GM12878 (cell line): ENCODE results near the gene PPM1G. TPM values are rescaled to one million over a fixed set of nuclear protein-coding genes. Genes with fewer than 3 reads are reported as not detected.

Experiments used
- ATAC-seq: fragments of 200-7000 bp; cut with Tn5 transposase; 3 replicates; pipeline ENCODE4 v1.9.1; 2020; ENCODE audit warnings: mild to moderate bottlenecking, moderate library complexity
- BruUV-seq: library from RNA; stranded (reverse); fragments of 400-500 nt; replicated peaks from 2 replicates; lab custom pipeline; 2021; lab: Mats Ljungman, UMichigan
- CTCF ChIA-PET: fragments of 300-600 bp; sonication (Branson Sonifier 250); formaldehyde crosslinking; extraction: SDS; loops from one replicate; lab custom pipeline; 2021; ENCODE audit warnings: inconsistent platforms; lab: Yijun Ruan, JAX
- POLR2A ChIA-PET: fragments of 350-600 bp; formaldehyde crosslinking; extraction: SDS; loops from one replicate; lab custom pipeline; 2021; ENCODE audit warnings: inconsistent platforms; lab: Charles Lee
- RAD21 ChIA-PET: fragments of 300-600 bp; sonication (Branson Sonifier 250); formaldehyde crosslinking; loops from one replicate; lab custom pipeline; 2023; ENCODE audit warnings: antibody characterized with exemption; ENCODE audit not compliant: unreplicated experiment; lab: Charles Lee
- SMC1A ChIA-PET: fragments of 300-600 bp; sonication (Branson Sonifier 250); formaldehyde crosslinking; loops from one replicate; lab custom pipeline; 2023; ENCODE audit not compliant: unreplicated experiment, uncharacterized antibody; lab: Charles Lee
- DNase-seq: peaks from one replicate; pipeline ENCODE4 v3.0.0-alpha.2; 2011; ENCODE audit warnings: low read depth, low spot score
- FAIRE-seq: peaks from 3 replicates; lab custom pipeline; 2011; peaks lifted over from hg19 to GRCh38; lab: Jason Lieb, UNC
- H2AFZ ChIP-seq: 2 replicates; pipeline ENCODE4 v1.6.0; 2011; ENCODE audit warnings: low read depth, low read length, control low read depth; ENCODE audit not compliant: control insufficient read depth
- H3K27ac ChIP-seq: 2 replicates; pipeline ENCODE4 v1.5.1; 2011; ENCODE audit warnings: control low read depth; ENCODE audit not compliant: control insufficient read depth, insufficient read depth
- H3K27me3 ChIP-seq, 2 experiments: replicated peaks in 1 of 2; 2 replicates each; pipeline versions ENCODE4 v1.6.0 to v1.6.1; 2011; ENCODE audit warnings: low read length in 1 of 2; ENCODE audit not compliant: control insufficient read depth in 2 of 2, insufficient read depth in 2 of 2
- H3K36me3 ChIP-seq, 2 experiments: 2 replicates each; pipeline ENCODE4 v1.5.1; 2011; ENCODE audit warnings: low read length in 1 of 2; ENCODE audit not compliant: control insufficient read depth in 2 of 2, insufficient read depth in 2 of 2
- H3K4me1 ChIP-seq: 2 replicates; pipeline ENCODE4 v1.6.1; 2011; ENCODE audit warnings: mild to moderate bottlenecking, low read length, moderate library complexity, mixed read lengths; ENCODE audit not compliant: control insufficient read depth, insufficient read depth
- H3K4me2 ChIP-seq: 2 replicates; pipeline ENCODE4 v1.6.0; 2011; ENCODE audit warnings: control low read depth; ENCODE audit not compliant: control insufficient read depth, insufficient read depth
- H3K4me3 ChIP-seq: fragments of 200-600 bp; sonication (generic); 2 replicates; pipeline ENCODE4 v1.5.1; 2016
- H3K79me2 ChIP-seq: 2 replicates; pipeline ENCODE4 v1.6.0; 2011; ENCODE audit warnings: low read length; ENCODE audit not compliant: control insufficient read depth, insufficient read depth
- H3K9ac ChIP-seq: 2 replicates; pipeline ENCODE4 v1.8.0; 2011; ENCODE audit warnings: low read length, control low read depth, mixed read lengths; ENCODE audit not compliant: control insufficient read depth, insufficient read depth
- H3K9me3 ChIP-seq: replicated peaks from 3 replicates; pipeline ENCODE4 v1.5.1; 2011; ENCODE audit warnings: mild to moderate bottlenecking, low read length; ENCODE audit not compliant: control insufficient read depth, insufficient read depth
- H4K20me1 ChIP-seq: 2 replicates; pipeline ENCODE4 v1.6.0; 2011; ENCODE audit not compliant: control insufficient read depth, insufficient read depth
- BCL11A ChIP-seq: IDR thresholded peaks from 2 replicates; pipeline ENCODE4 v1.6.1; 2011; ENCODE audit warnings: low read depth, low read length
- CBX3 ChIP-seq: fragments of 200-600 bp; sonication (generic); IDR thresholded peaks from 2 replicates; pipeline ENCODE4 v1.6.1; 2016; ENCODE audit warnings: low read depth, borderline replicate concordance
- CBX5 ChIP-seq: sonication (generic); IDR thresholded peaks from 2 replicates; pipeline ENCODE4 v1.6.1; 2016; ENCODE audit warnings: low read depth, moderate library complexity, mild to moderate bottlenecking, inconsistent platforms
- GATAD2B ChIP-seq: fragments of 450-650 bp; conservative IDR thresholded peaks from 2 replicates; pipeline ENCODE4 v1.6.1; 2017; ENCODE audit warnings: low read depth, mild to moderate bottlenecking, moderate library complexity
- IKZF2 ChIP-seq, 2 experiments: fragments of 450-650 bp; IDR thresholded peaks; 2 replicates each; pipeline ENCODE4 v1.6.1; 2017; ENCODE audit warnings: mild to moderate bottlenecking in 2 of 2, moderate library complexity in 2 of 2
- MEF2A ChIP-seq: IDR thresholded peaks from 2 replicates; pipeline ENCODE4 v1.6.1; 2011; ENCODE audit warnings: low read depth, mild to moderate bottlenecking, low read length, moderate library complexity; ENCODE audit not compliant: insufficient read depth
- POU2F2 ChIP-seq: IDR thresholded peaks from 3 replicates; pipeline ENCODE4 v1.6.1; 2011; ENCODE audit warnings: low read depth, mild to moderate bottlenecking, low read length, borderline replicate concordance
- SMC3 ChIP-seq: IDR thresholded peaks from 2 replicates; pipeline ENCODE4 v1.6.1; 2011; ENCODE audit warnings: low read length, improper control_type of control experiment, borderline replicate concordance
- WGBS: methylation state at CpG from one replicate; pipeline ENCODE4 v1.1.6; 2016; ENCODE audit warnings: low lambda C conversion rate; ENCODE audit not compliant: insufficient replicate concordance, insufficient coverage; ENCODE audit errors: missing lambda C conversion rate; 5-methylcytosine and 5-hydroxymethylcytosine counted together
- in situ Hi-C: fragments of 300-500 bp; cut with MboI; formaldehyde crosslinking; loops from 9 replicates; pipeline ENCODE4 v1.14.3; 2018; ENCODE audit warnings: mixed read lengths
- intact Hi-C: fragments of 100-400 bp; cut with micrococcal nuclease; formaldehyde crosslinking; loops from one replicate; pipeline ENCODE4 v1.14.2; 2022; ENCODE audit not compliant: unreplicated experiment
- polyA plus RNA-seq, 11 experiments: library from polyadenylated mRNA; depleted of rRNA in 4 of 11; unstranded in 6 of 11; stranded (reverse) in 5 of 11; fragments of >200 nt; fragmentation: Nextera tagmentation in 4 of 11; fragmentation: Illumina TruSeq in 1 of 11; extraction: Ambion mirVana in 4 of 11; extraction: Trizol in 1 of 11; gene quantifications; 1 replicate in 1 of 11; 2 replicates in 10 of 11; pipeline versions ENCODE4 v1.2.1 to v1.2.3, GENCODE V29; 2011 to 2016; ENCODE audit warnings: inconsistent platforms in 2 of 11, missing spikeins in 2 of 11, low read depth in 1 of 11
- total RNA-seq, 4 experiments: library from RNA; depleted of rRNA in 3 of 4; stranded (reverse); fragments of >200 nt in 3 of 4; fragmentation: Illumina TruSeq in 1 of 4; extraction: Trizol in 1 of 4; gene quantifications; 2 replicates each; pipeline versions ENCODE4 v1.2.1 to v1.2.3, GENCODE V29; 2013 to 2021
- TF ChIP-seq, protein P1 (sequence below): fragments of 150-350 bp; IDR thresholded peaks from 2 replicates; pipeline ENCODE4 v1.6.1; 2016; ENCODE audit warnings: low read depth, low read length
- TF ChIP-seq, protein P2 (sequence below): IDR thresholded peaks from 2 replicates; pipeline ENCODE4 v1.6.1; 2012; ENCODE audit warnings: low read length, inconsistent platforms

Gene PPM1G
- total and polyA plus RNA-seq, 10 of the 15 experiments (the other 5 are each of a cell fraction or from before 2014, with no cell fraction given), result 68.8 to 171 (median 121) TPM

DNA sequence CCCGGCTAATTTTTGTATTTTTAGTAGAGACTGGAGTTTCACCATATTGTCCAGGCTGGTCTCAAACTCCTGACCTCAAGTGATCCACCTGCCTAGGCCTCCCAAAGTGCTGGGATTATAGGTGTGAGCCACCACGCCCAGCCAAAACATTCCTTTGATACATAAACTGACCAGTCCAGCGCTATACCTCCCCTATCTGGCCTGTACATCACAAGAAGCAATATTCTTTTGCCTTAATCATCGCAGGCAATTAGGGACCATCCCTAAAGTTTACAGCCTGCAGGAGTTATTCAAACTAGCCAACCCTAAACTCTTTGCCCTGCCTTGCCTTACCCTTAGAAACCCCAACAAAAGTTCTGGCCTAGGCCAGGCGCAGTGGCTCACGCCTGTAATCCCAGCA, 6.8 kb upstream of the PPM1G start:
- ChIA-PET SMC1A (no interaction called here), CTCF (interaction anchor here (0.7 kb wide), 1 partner anchor 9 kb away, joined by 3 read pairs; no protein-coding TSS in a partner anchor), POLR2A (no interaction called here), RAD21 (no interaction called here)
- WGBS, result 63% methylated on average over 6 of the region's 6 CpGs
- Histone ChIP-seq H3K4me3 (no peak overlapping the region), H3K27ac (no peak overlapping the region), H3K36me3 (no peaks in the 10 kb centered on the region), H3K79me2 (no peaks in the 10 kb centered on the region), H2AFZ (no peak overlapping the region), H3K9me3 (no peaks in the 10 kb centered on the region), H4K20me1 (no peaks in the 10 kb centered on the region), H3K9ac (no peak overlapping the region), H3K4me1 (no peaks in the 10 kb centered on the region), H3K27me3 (no peaks in the 10 kb centered on the region), H3K4me2 (no peak overlapping the region)
- FAIRE-seq, result no peak
- BruUV-seq, result no TSS peak
- intact Hi-C loops (no loop called here), in situ Hi-C loops (no loop called here)
- DNase-seq, result no peak
- TF ChIP-seq SMC3 (no peak), BCL11A (no peak), CBX3 (no peak), IKZF2 (IDR thresholded peaks at IDR 0.05) (no peak), POU2F2 (no peak), CBX5 (no peak), GATAD2B (no peak), MEF2A (no peak)
- TF ChIP-seq, protein P1, sequence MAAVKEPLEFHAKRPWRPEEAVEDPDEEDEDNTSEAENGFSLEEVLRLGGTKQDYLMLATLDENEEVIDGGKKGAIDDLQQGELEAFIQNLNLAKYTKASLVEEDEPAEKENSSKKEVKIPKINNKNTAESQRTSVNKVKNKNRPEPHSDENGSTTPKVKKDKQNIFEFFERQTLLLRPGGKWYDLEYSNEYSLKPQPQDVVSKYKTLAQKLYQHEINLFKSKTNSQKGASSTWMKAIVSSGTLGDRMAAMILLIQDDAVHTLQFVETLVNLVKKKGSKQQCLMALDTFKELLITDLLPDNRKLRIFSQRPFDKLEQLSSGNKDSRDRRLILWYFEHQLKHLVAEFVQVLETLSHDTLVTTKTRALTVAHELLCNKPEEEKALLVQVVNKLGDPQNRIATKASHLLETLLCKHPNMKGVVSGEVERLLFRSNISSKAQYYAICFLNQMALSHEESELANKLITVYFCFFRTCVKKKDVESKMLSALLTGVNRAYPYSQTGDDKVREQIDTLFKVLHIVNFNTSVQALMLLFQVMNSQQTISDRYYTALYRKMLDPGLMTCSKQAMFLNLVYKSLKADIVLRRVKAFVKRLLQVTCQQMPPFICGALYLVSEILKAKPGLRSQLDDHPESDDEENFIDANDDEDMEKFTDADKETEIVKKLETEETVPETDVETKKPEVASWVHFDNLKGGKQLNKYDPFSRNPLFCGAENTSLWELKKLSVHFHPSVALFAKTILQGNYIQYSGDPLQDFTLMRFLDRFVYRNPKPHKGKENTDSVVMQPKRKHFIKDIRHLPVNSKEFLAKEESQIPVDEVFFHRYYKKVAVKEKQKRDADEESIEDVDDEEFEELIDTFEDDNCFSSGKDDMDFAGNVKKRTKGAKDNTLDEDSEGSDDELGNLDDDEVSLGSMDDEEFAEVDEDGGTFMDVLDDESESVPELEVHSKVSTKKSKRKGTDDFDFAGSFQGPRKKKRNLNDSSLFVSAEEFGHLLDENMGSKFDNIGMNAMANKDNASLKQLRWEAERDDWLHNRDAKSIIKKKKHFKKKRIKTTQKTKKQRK, result no peak
- TF ChIP-seq, protein P2, sequence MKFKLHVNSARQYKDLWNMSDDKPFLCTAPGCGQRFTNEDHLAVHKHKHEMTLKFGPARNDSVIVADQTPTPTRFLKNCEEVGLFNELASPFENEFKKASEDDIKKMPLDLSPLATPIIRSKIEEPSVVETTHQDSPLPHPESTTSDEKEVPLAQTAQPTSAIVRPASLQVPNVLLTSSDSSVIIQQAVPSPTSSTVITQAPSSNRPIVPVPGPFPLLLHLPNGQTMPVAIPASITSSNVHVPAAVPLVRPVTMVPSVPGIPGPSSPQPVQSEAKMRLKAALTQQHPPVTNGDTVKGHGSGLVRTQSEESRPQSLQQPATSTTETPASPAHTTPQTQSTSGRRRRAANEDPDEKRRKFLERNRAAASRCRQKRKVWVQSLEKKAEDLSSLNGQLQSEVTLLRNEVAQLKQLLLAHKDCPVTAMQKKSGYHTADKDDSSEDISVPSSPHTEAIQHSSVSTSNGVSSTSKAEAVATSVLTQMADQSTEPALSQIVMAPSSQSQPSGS, result no peak
- ATAC-seq, result no peak
